NCI-H460 (cell line): ENCODE data around the gene PPP1R1B. TPM values are rescaled to one million over a fixed set of nuclear protein-coding genes. Genes with fewer than 3 reads are reported as not detected.

Source experiments
- DNase-seq: peaks from one replicate; pipeline ENCODE4 v3.0.0-alpha.2; 2016; ENCODE audit warnings: low read depth; ENCODE audit errors: extremely low read depth
- total RNA-seq: library from RNA; depleted of rRNA; stranded (reverse); fragments of >200 nt; shearing (Covaris generic); gene quantifications from 2 replicates; pipeline ENCODE4 v1.2.3, GENCODE V29; 2014

Gene PPP1R1B
- total RNA-seq, 1 experiment from 2014 or later: 0.05 TPM

GRCh38 chr17:39614545-39615157, 12.1 kb upstream of the PPP1R1B start:
- no peak for DNase-seq

- no peak for DNase-seq
Observed at GRCh38 chr17:39615434-39615833, 11.3 kb upstream of the PPP1R1B start.

- no peak for DNase-seq
Observed at GRCh38 chr17:39617100-39617445, 9.7 kb upstream of the PPP1R1B start.

GRCh38 chr17:39617446-39618245, 9.1 kb upstream of the PPP1R1B start:
- peak; percentile 45 for DNase-seq

- no peak for DNase-seq
Observed at GRCh38 chr17:39618246-39618913, 8.4 kb upstream of the PPP1R1B start.

GRCh38 chr17:39618956-39619785, 7.6 kb upstream of the PPP1R1B start:
- DNase-seq: no peak

- DNase-seq: no peak
Observed at GRCh38 chr17:39619786-39620101, 7.0 kb upstream of the PPP1R1B start.

- peak; percentile 84 for DNase-seq
Observed at GRCh38 chr17:39621523-39622379, 5.0 kb upstream of the PPP1R1B start.

- peak; percentile 31 for DNase-seq
Observed at GRCh38 chr17:39622380-39623006, 4.3 kb upstream of the PPP1R1B start.

- peak; percentile 77 for DNase-seq
Observed at GRCh38 chr17:39623356-39623950, 3.3 kb upstream of the PPP1R1B start.

GRCh38 chr17:39624313-39624712, 2.4 kb upstream of the PPP1R1B start:
- DNase-seq: no peak

GRCh38 chr17:39625198-39625785, 1.5 kb upstream of the PPP1R1B start:
- no peak for DNase-seq

- DNase-seq: no peak
Observed at GRCh38 chr17:39627047-39627711, 427 bp downstream of the PPP1R1B start.

GRCh38 chr17:39627712-39628516, 1.2 kb downstream of the PPP1R1B start:
- DNase-seq: no peak

GRCh38 chr17:39628655-39629493, 2.1 kb downstream of the PPP1R1B start:
- DNase-seq: no peak

GRCh38 chr17:39629494-39629880, 2.7 kb downstream of the PPP1R1B start:
- no peak for DNase-seq

- no peak for DNase-seq
Observed at GRCh38 chr17:39629898-39630297, 3.1 kb downstream of the PPP1R1B start.
